Panc1 (cell line): ENCODE measurements around the gene ATP8B2.

ENCODE experiments used
- CTCF ChIP-seq: fragments of 450-650 bp; IDR thresholded peaks from 2 replicates; pipeline ENCODE4 v1.5.1; 2017; ENCODE audit warnings: mild to moderate bottlenecking
- POLR2AphosphoS5 ChIP-seq: IDR thresholded peaks from 2 replicates; pipeline ENCODE4 v1.6.1; 2012; ENCODE audit warnings: mild to moderate bottlenecking, low read depth, low read length, moderate library complexity
- REST ChIP-seq, 2 experiments: IDR thresholded peaks; 2 replicates each; pipeline ENCODE4 v1.6.1; 2011 to 2012; ENCODE audit warnings: low read depth in 2 of 2, control low read depth in 1 of 2, low read length in 1 of 2, mild to moderate bottlenecking in 1 of 2, moderate library complexity in 1 of 2; ENCODE audit not compliant: insufficient read depth in 1 of 2
- SIN3A ChIP-seq: IDR thresholded peaks from 2 replicates; pipeline ENCODE4 v1.6.1; 2012; ENCODE audit warnings: low read depth, mild to moderate bottlenecking, low read length, moderate library complexity, borderline replicate concordance; ENCODE audit not compliant: insufficient read depth
- TCF7L2 ChIP-seq: IDR thresholded peaks from 2 replicates; pipeline ENCODE4 v1.6.1; 2011; ENCODE audit warnings: mild to moderate bottlenecking, low read depth, low read length, inconsistent platforms

DNA sequence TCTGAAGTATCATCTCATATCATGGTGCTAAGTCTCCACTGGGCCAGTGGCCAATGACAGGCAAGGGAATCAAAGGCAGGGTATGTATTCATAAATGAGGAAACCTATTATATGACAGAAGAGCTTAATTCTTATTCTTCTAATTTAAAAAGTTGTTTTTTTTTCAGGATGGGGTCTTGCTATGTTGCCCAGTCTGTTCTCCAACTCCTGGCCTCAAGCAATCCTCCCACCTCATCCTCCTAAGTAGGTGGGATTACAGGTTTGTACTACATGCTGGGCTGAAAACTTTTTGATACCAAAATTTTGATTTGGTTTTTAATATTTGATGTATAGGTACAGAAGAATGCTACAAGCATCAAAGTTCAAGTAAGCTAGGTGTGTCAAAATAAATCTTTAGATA lies 35.0 kb downstream of the ATP8B2 start:
- TF ChIP-seq CTCF (no peak), POLR2AphosphoS5 (no peak), SIN3A (no peak), REST (IDR thresholded peaks at IDR 0.05; ENCODE audit: insufficient read depth in 1 of 2, low read depth in 2 of 2, low read length in 1 of 2) (no peak), TCF7L2 (no peak)
